ENCODE results near the gene CNST.

GRCh38 chr1:246679794-246680177 is 113.5 kb downstream of the CNST start:
- TF ChIP-seq TAF1 (IDR thresholded peaks at IDR 0.05; ENCODE audit: low read depth, low read length) (no peak), POLR2A (IDR thresholded peaks at IDR 0.05; ENCODE audit: low read depth, low read length) (no peak), POLR2AphosphoS5 (IDR thresholded peaks at IDR 0.05; ENCODE audit: low read depth, low read length) (no peak)
